GM12801 (cell line): Measurements from ENCODE around the gene NT5C1B.

Experiments
- CTCF ChIP-seq: IDR thresholded peaks from one replicate; pipeline ENCODE4 v1.5.1; 2011; ENCODE audit warnings: control low read depth; ENCODE audit not compliant: insufficient read length; ENCODE audit errors: extremely low read depth

Gene NT5C1B

GRCh38 chr2:18610651-18611050, 21.3 kb upstream of the NT5C1B start:
- no peak for TF ChIP-seq CTCF

- no peak for TF ChIP-seq CTCF
These were observed 20.7 kb upstream of the NT5C1B start for GRCh38 chr2:18610090-18610489.

GRCh38 chr2:18605115-18605514, 15.7 kb upstream of the NT5C1B start:
- TF ChIP-seq CTCF = no peak

GRCh38 chr2:18604531-18604885, 15.1 kb upstream of the NT5C1B start:
- TF ChIP-seq CTCF = no peak

- no peak for TF ChIP-seq CTCF
These were observed 14.6 kb upstream of the NT5C1B start for GRCh38 chr2:18603854-18604530.

GRCh38 chr2:18602298-18602697, 12.9 kb upstream of the NT5C1B start:
- TF ChIP-seq CTCF = no peak

- no peak for TF ChIP-seq CTCF
These were observed 10.9 kb upstream of the NT5C1B start for GRCh38 chr2:18600255-18600613.
